HG03060 (cell line): ENCODE data around the gene NES.

Experiments used
- ATAC-seq: cut with Tn5 transposase; IDR thresholded peaks from one replicate; pipeline ENCODE4 v1.9.1; 2021; ENCODE audit warnings: low read depth, moderate number of reproducible peaks; ENCODE audit not compliant: unreplicated experiment

NES gene

GRCh38 chr1:156705321-156705917 lies 28.2 kb upstream of the NES start, which contains the start of gene CRABP2:
TSS of gene CRABP2 (minus strand) at chr1:156705583. CDS start at chr1:156705446, 137 bp downstream.
- ATAC-seq, result no peak

- no peak for ATAC-seq
These were observed 27.7 kb upstream of the NES start for GRCh38 chr1:156704930-156705320.

GRCh38 chr1:156704166-156704711 lies 27.0 kb upstream of the NES start:
- ATAC-seq, result no peak

- no peak for ATAC-seq
These were observed 26.5 kb upstream of the NES start for GRCh38 chr1:156703741-156704140.

- ATAC-seq, result no peak
These were observed 26.1 kb upstream of the NES start for GRCh38 chr1:156703336-156703735.

DNA sequence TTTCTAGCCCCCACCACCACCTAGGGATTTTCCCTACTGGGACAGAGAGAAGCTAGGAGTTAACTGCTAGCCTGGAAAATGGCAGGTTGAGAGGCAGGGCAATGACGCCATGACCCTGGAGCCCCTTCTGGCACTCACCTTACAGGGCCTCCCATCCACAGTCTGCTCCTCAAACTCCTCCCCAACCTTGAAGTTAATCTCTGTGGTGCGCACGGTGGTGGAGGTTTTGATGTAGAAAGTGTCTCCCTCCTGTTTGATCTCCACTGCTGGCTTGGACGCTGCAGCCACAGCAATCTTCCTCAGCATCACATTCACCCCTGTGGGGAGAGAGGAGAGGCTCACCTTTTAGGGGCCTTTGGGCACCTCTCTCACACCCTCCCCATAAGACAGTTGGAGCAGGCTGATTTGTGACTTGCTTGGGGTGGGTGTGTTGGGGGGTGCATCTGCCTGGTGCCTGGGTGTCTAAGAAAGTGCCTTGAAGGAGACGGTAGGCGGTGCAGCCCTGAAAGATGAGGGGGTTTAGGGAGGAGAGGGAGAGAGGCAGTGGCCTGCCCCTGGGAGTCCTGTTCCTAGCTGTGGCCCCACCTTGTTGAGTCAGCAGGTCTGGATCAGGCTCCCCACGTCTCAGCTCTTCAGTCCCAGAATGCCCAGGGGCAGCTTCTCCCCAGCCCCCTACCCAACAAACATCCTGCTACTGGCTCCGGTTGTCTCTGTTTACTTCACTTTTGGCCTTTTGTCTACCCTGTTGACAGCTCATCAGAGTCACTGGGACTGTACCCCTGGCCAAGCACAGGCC lies 23.7 kb upstream of the NES start:
- ATAC-seq, result no peak

GRCh38 chr1:156698995-156699394 lies 21.8 kb upstream of the NES start:
- ATAC-seq, result no peak

DNA sequence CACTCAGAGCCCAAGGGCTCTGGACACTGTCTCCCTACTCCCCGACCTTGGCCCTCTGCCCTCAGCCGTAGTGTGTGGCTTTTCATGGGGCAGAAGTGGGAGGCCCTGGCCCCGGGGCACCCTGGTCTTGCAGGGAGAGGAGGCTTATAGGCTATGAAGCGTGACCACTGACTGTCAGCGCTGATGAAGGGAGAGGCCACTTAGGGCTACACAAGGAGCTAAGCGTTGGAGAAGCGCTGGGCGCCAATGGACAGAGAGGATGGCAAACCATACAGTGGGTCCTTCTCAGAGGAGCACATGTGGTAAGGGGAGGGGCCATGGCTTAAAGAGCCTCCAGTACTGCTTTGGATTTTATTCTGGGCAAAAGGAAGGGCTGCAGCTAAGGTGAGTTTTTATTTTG lies 20.3 kb upstream of the NES start:
- no peak for ATAC-seq

DNA sequence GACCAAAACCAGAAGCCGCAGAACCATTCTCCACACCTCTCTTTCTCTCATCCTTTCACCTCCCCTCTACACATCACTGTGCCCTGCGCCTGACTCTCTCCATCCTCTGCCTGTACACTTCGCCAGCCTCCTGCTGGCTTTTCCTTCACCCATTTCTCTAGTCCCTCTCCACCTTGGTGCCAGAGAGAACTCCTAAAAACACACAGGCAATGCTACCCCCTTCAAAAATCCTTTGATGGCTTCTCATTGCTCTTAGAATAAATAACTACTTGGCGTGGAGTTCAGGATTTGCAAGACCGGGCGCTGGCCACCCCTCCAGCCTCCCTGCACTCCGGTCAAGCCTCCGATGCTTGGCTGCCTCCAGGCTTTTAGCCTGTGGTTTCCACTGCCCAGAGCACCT lies 19.5 kb upstream of the NES start:
- ATAC-seq, result no peak

DNA sequence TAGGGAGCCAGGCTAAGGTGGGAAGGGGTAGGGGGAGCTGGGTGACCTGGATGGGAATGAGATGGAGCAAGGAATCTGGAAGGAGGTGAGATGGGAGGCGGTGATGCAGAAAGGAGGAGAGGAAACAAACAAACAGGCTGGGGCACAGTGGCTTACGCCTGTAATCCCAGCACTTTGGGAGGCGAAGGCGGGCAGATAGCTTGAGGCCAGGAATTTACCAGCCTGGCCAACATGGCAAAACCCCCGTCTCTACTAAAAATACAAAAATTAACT lies 17.4 kb upstream of the NES start:
- no peak for ATAC-seq

DNA sequence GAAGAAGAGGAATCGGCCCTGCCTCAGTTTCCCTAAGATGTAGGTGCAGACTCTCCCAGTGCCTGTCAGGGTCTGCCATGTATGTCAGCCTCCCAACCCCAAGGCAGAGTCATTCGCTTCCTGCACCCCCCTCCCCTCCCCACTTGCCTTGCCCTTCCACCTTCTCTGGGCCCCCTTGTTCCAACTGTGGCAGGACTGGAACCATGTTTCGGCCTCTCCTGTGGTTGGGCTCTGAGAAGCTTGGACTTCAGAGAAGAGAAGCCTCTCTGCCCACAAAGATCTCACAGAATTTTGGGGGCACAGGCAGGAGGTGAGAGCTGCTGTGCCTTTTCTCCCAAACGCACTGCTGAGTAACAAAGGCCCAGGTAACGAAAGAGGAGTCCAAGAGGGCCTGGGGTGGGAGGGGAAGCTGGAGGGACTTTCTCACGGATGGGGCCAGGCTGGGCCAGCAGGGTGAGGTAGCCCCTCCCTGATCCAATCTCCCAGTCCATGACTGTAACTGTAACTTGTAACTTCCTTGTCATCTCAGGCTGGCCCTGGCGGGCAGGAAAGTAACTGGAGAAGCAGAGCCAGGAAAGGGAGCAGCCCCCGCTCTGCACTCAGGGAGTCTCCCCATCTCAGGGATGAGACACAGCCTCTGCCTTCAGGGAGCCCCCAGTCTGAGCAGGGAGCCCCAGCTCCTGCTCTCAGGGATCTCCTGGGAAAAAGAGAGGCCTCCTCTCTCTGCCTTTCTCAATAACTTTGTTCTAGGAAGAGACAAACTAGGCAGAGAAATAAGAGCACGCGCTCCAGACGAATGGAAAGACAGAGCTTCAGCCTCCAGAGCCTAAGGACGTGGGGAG lies 16.9 kb upstream of the NES start:
- no peak for ATAC-seq

DNA sequence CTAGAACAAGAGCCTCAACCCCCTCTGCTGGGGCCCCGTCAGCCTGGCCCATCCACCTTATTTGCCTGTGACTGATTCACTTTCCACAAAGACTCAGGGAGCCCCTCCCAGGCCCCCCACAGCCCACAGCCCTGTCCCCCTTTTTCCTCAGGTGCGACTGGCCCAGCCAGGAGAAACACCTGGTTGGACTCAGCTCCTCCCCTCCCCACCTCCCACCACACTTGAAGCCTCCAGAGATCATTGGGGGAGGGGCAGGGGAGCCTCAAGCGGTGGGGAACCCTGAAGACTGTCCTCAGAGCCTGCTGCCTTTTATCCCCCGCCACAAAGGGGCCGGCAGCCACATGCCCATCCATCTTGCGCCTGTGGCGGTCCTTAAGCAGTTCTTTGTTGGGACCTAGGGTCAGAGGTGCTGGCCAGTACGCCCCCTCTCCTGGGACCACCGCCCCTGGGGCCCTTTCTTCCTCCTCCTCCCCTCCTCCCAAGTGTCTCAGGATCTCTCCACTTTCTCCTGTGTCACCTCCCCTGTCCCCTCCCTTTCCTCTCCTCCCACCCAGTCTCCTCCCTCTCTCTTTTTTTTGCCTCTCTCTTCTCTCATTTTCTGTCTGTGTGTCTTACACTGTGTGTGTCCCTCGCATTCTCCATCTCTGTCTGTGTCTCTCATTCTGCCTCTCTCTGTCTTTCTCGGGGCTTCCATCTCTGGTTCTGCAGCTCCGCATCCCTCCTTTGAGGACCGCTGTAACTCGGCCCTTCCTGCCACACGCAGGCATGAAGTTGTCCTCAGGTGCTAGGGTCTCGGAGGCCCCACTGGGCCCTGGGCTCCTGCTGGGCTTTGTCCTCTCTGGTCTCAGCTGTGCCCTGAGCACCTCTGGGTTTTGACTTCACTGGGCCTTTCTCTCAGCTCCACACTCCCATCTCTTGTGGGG lies 16.0 kb upstream of the NES start:
- ATAC-seq, result no peak

DNA sequence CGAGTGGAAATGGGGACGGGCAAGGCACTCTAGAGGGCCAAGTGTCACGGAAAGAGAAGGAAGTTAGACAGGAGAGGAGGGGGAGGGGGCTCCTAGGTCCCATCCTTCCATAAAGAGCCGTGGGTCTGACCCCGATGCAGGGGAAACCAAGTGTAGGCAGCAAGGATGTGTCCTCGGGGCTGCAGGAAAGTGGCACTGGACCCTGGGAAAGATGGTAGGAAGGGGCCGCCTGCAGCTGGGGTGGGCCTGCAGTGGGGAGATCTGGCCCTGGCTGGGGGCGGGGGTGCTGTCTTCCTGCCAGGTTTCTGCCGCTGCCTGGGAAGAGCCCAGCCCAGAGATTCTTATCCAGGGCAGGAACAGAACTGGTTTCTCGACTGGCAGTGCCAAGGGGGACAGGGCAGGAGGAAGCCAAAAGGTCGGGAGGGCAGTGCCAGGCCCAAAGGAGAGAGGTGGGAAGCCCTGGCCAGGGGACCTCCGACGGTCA lies 15.3 kb upstream of the NES start:
- ATAC-seq, result no peak

DNA sequence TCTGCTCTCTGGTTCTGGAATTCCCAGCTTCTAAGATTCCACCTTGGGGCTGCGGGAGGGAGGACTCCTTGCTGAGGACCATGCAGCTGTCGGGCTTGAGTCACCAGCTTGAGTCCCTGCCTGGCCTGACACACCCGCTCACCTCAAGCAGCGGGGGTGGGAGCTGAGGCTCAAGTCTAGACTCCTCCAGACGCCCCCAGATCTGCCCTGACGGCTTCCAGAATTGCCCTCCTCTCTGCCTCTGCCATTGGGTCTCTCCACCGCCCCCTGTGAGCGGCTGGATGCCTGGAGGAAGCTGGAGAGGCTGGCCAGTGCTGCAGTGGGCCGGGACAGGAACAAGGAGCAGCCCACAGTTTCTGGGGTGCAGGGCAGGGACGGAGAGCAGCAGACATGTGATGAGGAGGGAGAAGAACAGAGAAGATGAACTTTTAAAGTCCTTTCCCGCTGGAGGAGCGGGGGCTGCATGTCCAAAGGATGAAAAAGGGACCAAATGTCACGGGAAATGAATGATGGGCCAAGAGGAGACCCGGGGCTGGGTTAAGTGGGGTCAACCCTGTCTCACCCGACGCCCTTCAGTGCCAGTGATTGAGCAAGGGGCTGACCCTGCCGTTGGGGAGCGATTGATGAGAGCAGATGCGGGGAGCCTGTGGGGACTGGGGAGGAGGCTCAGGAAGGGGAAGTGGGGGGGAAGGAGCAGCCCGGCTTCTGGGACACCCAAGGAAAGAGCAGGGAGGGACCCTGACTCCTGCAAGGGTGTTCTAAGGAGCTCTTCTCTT lies 14.6 kb upstream of the NES start:
- no peak for ATAC-seq

DNA sequence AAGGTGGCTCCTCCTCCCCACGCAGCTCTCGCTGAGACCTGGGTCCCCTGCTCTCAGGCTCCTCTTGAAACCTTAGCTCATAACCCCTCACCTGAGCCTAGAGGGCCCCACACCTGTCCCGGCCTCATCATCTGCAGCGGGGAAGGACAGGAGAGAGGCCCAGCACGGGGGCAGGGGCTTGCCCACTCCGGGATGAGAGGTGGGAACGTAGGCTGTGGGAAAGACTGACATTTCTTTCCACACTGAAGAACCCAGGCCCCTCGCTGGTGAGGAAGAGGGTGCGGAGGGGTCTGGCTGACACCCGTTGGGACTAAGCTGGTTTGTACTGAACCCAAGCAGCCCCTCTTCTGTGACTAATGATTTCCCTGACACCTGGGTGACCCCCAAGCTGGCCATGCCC lies 14.0 kb upstream of the NES start:
- no peak for ATAC-seq

- ATAC-seq, result no peak
These were observed 13.4 kb upstream of the NES start for GRCh38 chr1:156690675-156691036.

DNA sequence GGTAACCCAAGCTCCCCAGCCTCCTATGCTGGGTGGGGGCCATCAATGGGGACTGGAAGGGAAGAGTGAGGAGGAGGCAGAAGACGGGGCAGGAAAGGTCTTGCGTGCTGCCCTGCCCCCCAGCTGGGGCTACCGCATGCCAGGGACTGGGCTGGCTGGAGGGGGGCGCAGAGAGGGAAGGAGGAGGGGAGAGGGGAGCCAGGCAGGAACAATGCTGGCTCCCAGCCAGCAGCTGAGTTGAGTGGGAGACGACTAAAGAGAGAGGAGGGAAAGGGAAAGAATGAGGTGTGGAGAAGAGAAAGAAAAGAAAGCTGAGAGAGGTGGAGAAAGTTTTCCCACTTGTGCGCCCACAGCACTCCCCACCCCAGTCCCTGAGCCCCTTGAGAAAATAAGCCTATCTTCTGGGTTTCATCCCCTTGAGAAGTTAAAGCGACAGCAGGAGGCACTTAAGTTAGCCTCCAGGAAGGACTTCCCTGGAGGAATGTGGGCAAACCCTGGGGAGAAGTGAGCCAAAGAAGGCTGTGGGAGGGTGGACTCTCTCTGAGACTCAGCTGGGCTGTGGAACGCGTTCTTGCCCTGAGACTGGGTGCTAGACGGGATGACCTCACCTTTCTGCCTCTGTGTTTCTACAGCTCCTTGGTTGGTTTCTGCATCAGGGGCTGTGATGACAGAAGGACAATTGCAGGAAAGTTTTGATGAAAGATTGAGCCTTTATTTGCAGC lies 12.9 kb upstream of the NES start:
- no peak for ATAC-seq

DNA sequence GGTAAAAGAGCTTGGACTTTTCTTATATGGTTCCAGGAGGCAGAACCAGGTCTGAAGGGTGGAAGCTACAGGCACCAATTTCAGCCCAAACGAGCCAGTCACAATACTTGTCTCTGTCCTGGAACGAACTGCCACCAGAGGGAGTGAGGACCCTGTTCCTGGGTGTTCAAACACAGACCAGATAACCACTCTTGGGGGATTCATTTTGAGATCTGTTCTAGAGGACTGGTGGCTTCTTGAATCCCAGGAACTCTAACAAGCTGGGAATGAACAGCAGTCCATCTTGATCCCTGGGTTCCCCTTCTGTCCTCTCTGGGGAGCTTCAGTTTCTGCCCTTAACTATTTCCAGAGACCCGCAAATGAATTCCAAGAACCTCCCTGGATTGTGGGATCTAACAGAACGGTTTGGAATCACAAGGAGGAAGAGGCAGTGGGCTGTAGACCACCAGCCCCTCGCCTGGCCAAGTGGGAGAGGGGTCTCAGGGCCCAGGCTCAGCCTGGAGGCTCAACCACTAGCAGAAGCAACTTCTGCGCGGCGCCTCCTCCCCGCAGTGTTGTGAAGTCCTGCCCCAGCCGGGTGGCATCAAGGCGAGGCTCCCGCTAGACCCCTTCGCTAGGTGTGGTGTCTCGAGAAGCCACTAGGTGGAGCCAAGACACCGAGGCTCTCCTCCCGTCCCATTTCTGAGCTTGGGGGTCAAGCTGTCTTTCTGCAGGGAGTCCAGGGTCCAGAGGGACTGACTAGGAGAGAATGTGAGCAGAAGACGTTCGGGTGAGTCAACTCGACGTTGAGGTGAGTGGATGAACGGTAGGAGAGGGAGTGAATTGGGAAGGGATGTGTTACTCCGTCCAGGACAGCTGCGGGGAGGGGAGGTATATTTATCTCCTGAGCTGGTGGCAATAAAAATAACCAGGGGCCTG lies 12.1 kb upstream of the NES start:
- no peak for ATAC-seq
